NCI-H2196 (cell line): ENCODE measurements around the gene TBK1.
"Not testable (repeated sequence)": the region's sequence is repeated elsewhere in the genome, so short reads cannot be mapped to it uniquely, and the experiment has no call there.

Source experiments
- DNase-seq: peaks from one replicate; lab custom pipeline; 2025; ENCODE audit not compliant: unreplicated experiment; lab: John Stamatoyannopoulos, UW

The TBK1 gene

GRCh38 chr12:64538121-64538520, 86.2 kb downstream of the TBK1 start:
- no peak for DNase-seq

- not testable (repeated sequence) for DNase-seq
Measured at GRCh38 chr12:64542409-64543047, 90.6 kb downstream of the TBK1 start.

- no peak for DNase-seq
Measured at GRCh38 chr12:64544371-64545080, 92.6 kb downstream of the TBK1 start.

- no peak for DNase-seq
Measured at GRCh38 chr12:64545081-64545382, 93.1 kb downstream of the TBK1 start.

GRCh38 chr12:64549108-64549507, 97.2 kb downstream of the TBK1 start:
- no peak for DNase-seq

- no peak for DNase-seq
Measured at GRCh38 chr12:64550755-64551154, 98.8 kb downstream of the TBK1 start.

GRCh38 chr12:64551676-64552075, 99.8 kb downstream of the TBK1 start:
- DNase-seq, result no peak
